Adrenal gland (tissue), 12 donors: ENCODE results near the gene DRGX. TPM values are rescaled to one million over a fixed set of nuclear protein-coding genes. Genes with fewer than 3 reads are reported as not detected.

Experiments
- DNase-seq, 7 donors: peaks; one replicate each; pipeline ENCODE4 v3.0.0-alpha.2; 2019 to 2020
- H3K27ac ChIP-seq, 5 donors: fragments of 200-600 bp; sonication (generic) in 4 of 5; 1 replicate in 3 of 5; 2 replicates in 2 of 5; pipeline versions ENCODE4 v1.5.1 to v1.8.0; 2016 to 2020; ENCODE audit warnings: mild to moderate bottlenecking in 1 of 5
- H3K27me3 ChIP-seq: fragments of 200-600 bp; 2 replicates; pipeline ENCODE4 v1.8.0; 2021
- H3K36me3 ChIP-seq, 2 donors: fragments of 200-600 bp; replicated peaks in 1 of 2; 1 replicate in 1 of 2; 2 replicates in 1 of 2; pipeline versions ENCODE4 v1.5.1 to v1.8.0; 2018 to 2022
- H3K4me1 ChIP-seq, 2 donors: fragments of 200-600 bp; replicated peaks in 1 of 2; 1 replicate in 1 of 2; 2 replicates in 1 of 2; pipeline versions ENCODE4 v1.5.1 to v1.8.0; 2018 to 2021
- H3K4me3 ChIP-seq, 4 donors: fragments of 200-600 bp; sonication (generic) in 3 of 4; one replicate each; pipeline ENCODE4 v1.5.1; 2016 to 2018
- H3K9me3 ChIP-seq, 3 donors: fragments of 200-600 bp; sonication (generic) in 1 of 3; replicated peaks in 1 of 3; 1 replicate in 2 of 3; 2 replicates in 1 of 3; pipeline versions ENCODE4 v1.5.1 to v1.8.0; 2016 to 2021
- POLR2A ChIP-seq, 2 donors: fragments of 450-650 bp; IDR thresholded peaks; one replicate each; pipeline ENCODE4 v1.6.1; 2017; ENCODE audit warnings: antibody characterized with exemption in 2 of 2, mild to moderate bottlenecking in 2 of 2, moderate library complexity in 1 of 2
- WGBS, 4 donors: extraction: QIAGEN DNeasy Blood & Tissue Kit in 2 of 4; methylation state at CpG; one replicate each; pipeline versions ENCODE4 v1.1.5 to v1.1.7; 2013 to 2017; 5-methylcytosine and 5-hydroxymethylcytosine counted together
- intact Hi-C, 2 donors: fragments of 100-400 bp; cut with DNase I; formaldehyde crosslinking; loops; one replicate each; pipeline versions ENCODE4 v1.14.1 to v1.15.0; 2022 to 2023
- polyA plus RNA-seq, 3 donors: library from polyadenylated mRNA; stranded (reverse); fragments of 200-250 nt in 2 of 3; fragments of 350-450 nt in 1 of 3; fragmentation: Illumina TruSeq in 1 of 3; extraction: RNeasy Lipid Tissue Mini Kit (QIAGEN cat#74804) in 1 of 3; gene quantifications; one replicate each; pipeline ENCODE4 v1.2.3, GENCODE V29; 2013 to 2014
- total RNA-seq, 9 donors: library from RNA; depleted of rRNA in 4 of 9; stranded (reverse); fragments of >200 nt in 4 of 9; fragments of 120-200 nt in 1 of 9; fragmentation: NEBNext Ultra II Directional in 1 of 9; extraction: Animal tissue kit (Norgen Biotek cat#: 25700) in 1 of 9; gene quantifications; one replicate each; pipeline versions ENCODE4 v1.1.0 to v1.2.4, GENCODE V29; 2013 to 2023
- TF ChIP-seq, protein P1 (sequence below), 6 experiments: fragments of 450-650 bp in 4 of 6; fragments of 200-600 bp in 2 of 6; sonication (generic) in 1 of 6; IDR thresholded peaks; 1 replicate in 5 of 6; 2 replicates in 1 of 6; pipeline versions ENCODE4 v1.5.1 to v1.8.0; 2016 to 2021; ENCODE audit warnings: antibody characterized with exemption in 6 of 6, mild to moderate bottlenecking in 2 of 6, moderate library complexity in 1 of 6
- donor health status: healthy with polysubstance abuse.
- donor health status: Bipolar disorder and iron deficiency.
- donor health status: DM: yes; HTN: yes; CAD: no.
- donor health status: DM: no; HTN: no; CAD: no.
- donor health status: DM: no; HTN: no; CAD: no.
- donor health status: DM: yes; HTN: yes; CAD: no.

Gene DRGX
- total and polyA plus RNA-seq, 12 donors = 0.06 to 9.6 (median 2.8) TPM; not detected in 4

DNA sequence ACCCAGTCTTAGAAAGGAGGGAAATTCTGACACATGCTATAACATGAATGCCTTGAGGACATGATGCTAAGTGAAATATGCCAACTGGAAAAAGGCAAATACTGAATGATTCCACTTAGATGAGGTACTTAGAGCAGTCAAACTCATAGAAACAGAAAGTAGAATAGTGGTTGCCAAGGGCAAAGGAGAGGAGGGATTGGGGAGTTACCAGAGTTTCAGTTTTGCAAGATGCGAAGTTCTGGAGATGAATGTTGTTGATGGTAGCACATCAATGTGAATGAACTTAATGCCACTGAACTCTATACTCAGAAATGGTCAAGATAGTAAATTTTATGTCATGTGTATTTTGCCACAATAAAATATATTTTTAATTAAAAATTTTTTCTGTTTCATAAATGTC, 38.9 kb downstream of the DRGX start:
- no peak overlapping the region for H3K4me3 ChIP-seq
- H3K9me3 ChIP-seq = no peaks in the 10 kb centered on the region
- WGBS, 4 donors = 75 to 91% (median 88%) methylated on average over 1 of the region's 1 CpG
- TF ChIP-seq, protein P1, sequence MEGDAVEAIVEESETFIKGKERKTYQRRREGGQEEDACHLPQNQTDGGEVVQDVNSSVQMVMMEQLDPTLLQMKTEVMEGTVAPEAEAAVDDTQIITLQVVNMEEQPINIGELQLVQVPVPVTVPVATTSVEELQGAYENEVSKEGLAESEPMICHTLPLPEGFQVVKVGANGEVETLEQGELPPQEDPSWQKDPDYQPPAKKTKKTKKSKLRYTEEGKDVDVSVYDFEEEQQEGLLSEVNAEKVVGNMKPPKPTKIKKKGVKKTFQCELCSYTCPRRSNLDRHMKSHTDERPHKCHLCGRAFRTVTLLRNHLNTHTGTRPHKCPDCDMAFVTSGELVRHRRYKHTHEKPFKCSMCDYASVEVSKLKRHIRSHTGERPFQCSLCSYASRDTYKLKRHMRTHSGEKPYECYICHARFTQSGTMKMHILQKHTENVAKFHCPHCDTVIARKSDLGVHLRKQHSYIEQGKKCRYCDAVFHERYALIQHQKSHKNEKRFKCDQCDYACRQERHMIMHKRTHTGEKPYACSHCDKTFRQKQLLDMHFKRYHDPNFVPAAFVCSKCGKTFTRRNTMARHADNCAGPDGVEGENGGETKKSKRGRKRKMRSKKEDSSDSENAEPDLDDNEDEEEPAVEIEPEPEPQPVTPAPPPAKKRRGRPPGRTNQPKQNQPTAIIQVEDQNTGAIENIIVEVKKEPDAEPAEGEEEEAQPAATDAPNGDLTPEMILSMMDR (IDR thresholded peaks at IDR 0.05) = no peak
- TF ChIP-seq POLR2A (IDR thresholded peaks at IDR 0.05) = no peak
- intact Hi-C loops = no loop called here
- H3K36me3 ChIP-seq = no peaks in the 10 kb centered on the region
- no peak for DNase-seq
- no peaks in the 10 kb centered on the region for H3K4me1 ChIP-seq
- no peak overlapping the region for H3K27ac ChIP-seq
- no peaks in the 10 kb centered on the region for H3K27me3 ChIP-seq

DNA sequence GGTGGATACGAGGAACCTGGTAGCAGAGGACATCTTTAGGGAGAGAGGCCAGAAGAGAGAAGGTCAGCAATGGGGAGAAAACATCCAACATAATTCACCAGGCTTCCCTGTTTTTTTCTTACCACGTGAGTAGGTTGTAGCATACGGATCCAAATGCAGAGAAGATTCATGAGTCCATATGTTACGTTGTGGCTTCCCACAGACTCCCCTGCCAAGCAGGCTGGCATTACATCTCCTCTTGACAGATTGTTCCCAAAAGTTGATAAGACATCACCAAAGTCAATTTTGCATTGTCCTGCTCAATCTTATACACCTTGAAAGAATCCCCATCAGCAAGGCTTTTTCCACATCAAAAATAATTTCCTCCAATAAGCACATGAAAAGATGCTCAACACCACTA, 39.7 kb downstream of the DRGX start:
- WGBS, 4 donors = 64 to 85% (median 77%) methylated on average over 4 of the region's 4 CpGs
- TF ChIP-seq, protein P1 (IDR thresholded peaks at IDR 0.05) = no peak
- no peak for TF ChIP-seq POLR2A (IDR thresholded peaks at IDR 0.05)
- DNase-seq = no peak

DNA sequence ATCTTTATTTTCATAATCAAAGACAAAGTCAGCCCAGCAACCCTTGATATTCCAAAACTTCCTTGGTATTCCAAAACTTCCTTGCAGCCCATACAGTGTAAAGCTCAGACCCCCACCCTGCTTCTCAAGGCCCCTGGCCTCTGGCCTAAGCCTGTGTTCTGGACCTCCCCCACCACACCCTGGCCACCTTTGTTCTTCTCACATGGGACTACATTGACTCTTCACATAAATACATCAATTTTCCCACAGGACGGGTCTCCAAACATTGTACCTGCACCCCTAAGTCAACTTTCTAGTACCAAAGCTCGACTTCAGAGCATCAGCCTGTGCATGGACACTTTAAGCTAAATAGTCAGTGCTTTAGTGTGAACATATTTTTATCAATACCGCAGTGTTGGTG, 40.7 kb downstream of the DRGX start:
- H3K9me3 ChIP-seq = no peaks in the 10 kb centered on the region
- WGBS, 4 donors = 80 to 89% (median 84%) methylated on average over 3 of the region's 3 CpGs

More for the DNA sequence above, 39.7 kb downstream of the DRGX start:
- no peaks in the 10 kb centered on the region for H3K36me3 ChIP-seq
- no peaks in the 10 kb centered on the region for H3K9me3 ChIP-seq
- no peaks in the 10 kb centered on the region for H3K4me1 ChIP-seq
- H3K27ac ChIP-seq = no peak overlapping the region
- no peak overlapping the region for H3K4me3 ChIP-seq
- intact Hi-C loops = no loop called here
- no peaks in the 10 kb centered on the region for H3K27me3 ChIP-seq

GRCh38 chr10:49354593-49354992, 41.3 kb downstream of the DRGX start:
- Histone ChIP-seq H3K4me3 (no peak overlapping the region), H3K9me3 (no peaks in the 10 kb centered on the region), H3K36me3 (no peaks in the 10 kb centered on the region), H3K27ac (no peak overlapping the region), H3K4me1 (no peaks in the 10 kb centered on the region), H3K27me3 (no peaks in the 10 kb centered on the region)
- intact Hi-C loops = no loop called here
- DNase-seq = no peak
- WGBS, 4 donors = 76 to 93% (median 88%) methylated on average over 3 of the region's 3 CpGs
- no peak for TF ChIP-seq POLR2A (IDR thresholded peaks at IDR 0.05)
- TF ChIP-seq, protein P1 (IDR thresholded peaks at IDR 0.05) = no peak

More for the DNA sequence above, 40.7 kb downstream of the DRGX start:
- H3K4me3 ChIP-seq = no peak overlapping the region
- H3K27me3 ChIP-seq = no peaks in the 10 kb centered on the region
- no peak for DNase-seq
- intact Hi-C loops = no loop called here
- no peaks in the 10 kb centered on the region for H3K36me3 ChIP-seq
- H3K27ac ChIP-seq = no peak overlapping the region
- H3K4me1 ChIP-seq = no peaks in the 10 kb centered on the region
- TF ChIP-seq POLR2A (IDR thresholded peaks at IDR 0.05) = no peak
- TF ChIP-seq, protein P1 (IDR thresholded peaks at IDR 0.05) = no peak
